Neural crest cell (in vitro differentiated cells): Measurements from ENCODE around the gene ABCA13. TPM values are rescaled to one million over a fixed set of nuclear protein-coding genes. Genes with fewer than 3 reads are reported as not detected.

Experiments
- DNase-seq: peaks from one replicate; pipeline ENCODE4 v3.0.0; 2021; ENCODE audit warnings: low read depth, mixed read lengths, low spot score
- H3K27ac Mint-ChIP-seq: one replicate; pipeline ENCODE4 v1.8.0; 2021; ENCODE audit warnings: mild to moderate bottlenecking, mixed read lengths; ENCODE audit not compliant: unreplicated experiment
- H3K27me3 Mint-ChIP-seq: 2 replicates; pipeline ENCODE4 v1.8.0; 2021; ENCODE audit warnings: low read depth, mild to moderate bottlenecking, mixed read lengths
- H3K36me3 Mint-ChIP-seq: 2 replicates; pipeline ENCODE4 v1.8.0; 2021; ENCODE audit warnings: low read depth, mild to moderate bottlenecking, mixed read lengths
- H3K4me1 Mint-ChIP-seq: 2 replicates; pipeline ENCODE4 v1.8.0; 2021; ENCODE audit warnings: mixed read lengths
- H3K4me3 Mint-ChIP-seq: one replicate; pipeline ENCODE4 v1.8.0; 2021; ENCODE audit warnings: mild to moderate bottlenecking, mixed read lengths
- H3K9me3 Mint-ChIP-seq: 2 replicates; pipeline ENCODE4 v1.8.0; 2021; ENCODE audit warnings: mixed read lengths
- total RNA-seq: library from RNA; stranded (reverse); gene quantifications from 2 replicates; pipeline ENCODE4 v1.2.1, GENCODE V29; 2021
- TF ChIP-seq, protein P1 (sequence below): fragments of 200-600 bp; sonication (generic); conservative IDR thresholded peaks from 2 replicates; pipeline ENCODE4 v1.5.0; 2021; ENCODE audit warnings: antibody characterized with exemption, mild to moderate bottlenecking

Gene ABCA13
- total RNA-seq, 1 donor from 2014 or later: 0.89 TPM

DNA sequence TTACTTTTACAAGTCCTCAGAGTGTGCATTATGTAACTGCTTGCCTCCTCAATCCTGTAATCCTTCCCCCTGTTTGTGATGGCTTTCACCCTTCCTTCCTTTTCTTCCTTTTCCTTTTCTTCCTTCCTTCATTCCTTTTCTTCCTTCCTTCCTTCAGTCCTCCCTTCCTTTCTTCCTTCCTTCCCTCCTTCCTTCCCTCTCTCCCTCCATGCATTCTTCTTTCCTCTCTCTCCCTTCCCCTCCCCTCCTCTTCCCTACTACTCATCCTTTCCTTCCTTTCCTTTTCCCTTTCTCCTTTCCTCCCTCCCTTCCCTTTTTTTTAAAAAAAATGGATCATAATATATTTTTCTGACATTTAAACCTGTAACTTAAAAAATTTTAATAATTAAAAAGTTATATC lies 22.2 kb upstream of the ABCA13 start:
- no peaks in the 10 kb centered on the region for H3K36me3 Mint-ChIP-seq
- no peak for DNase-seq
- H3K4me3 Mint-ChIP-seq: no peak overlapping the region
- peaks cover 2% of the 10 kb centered on the region for H3K9me3 Mint-ChIP-seq
- H3K4me1 Mint-ChIP-seq: peaks cover 19% of the 10 kb centered on the region
- peaks cover 2% of the 10 kb centered on the region for H3K27me3 Mint-ChIP-seq
- TF ChIP-seq, protein P1, sequence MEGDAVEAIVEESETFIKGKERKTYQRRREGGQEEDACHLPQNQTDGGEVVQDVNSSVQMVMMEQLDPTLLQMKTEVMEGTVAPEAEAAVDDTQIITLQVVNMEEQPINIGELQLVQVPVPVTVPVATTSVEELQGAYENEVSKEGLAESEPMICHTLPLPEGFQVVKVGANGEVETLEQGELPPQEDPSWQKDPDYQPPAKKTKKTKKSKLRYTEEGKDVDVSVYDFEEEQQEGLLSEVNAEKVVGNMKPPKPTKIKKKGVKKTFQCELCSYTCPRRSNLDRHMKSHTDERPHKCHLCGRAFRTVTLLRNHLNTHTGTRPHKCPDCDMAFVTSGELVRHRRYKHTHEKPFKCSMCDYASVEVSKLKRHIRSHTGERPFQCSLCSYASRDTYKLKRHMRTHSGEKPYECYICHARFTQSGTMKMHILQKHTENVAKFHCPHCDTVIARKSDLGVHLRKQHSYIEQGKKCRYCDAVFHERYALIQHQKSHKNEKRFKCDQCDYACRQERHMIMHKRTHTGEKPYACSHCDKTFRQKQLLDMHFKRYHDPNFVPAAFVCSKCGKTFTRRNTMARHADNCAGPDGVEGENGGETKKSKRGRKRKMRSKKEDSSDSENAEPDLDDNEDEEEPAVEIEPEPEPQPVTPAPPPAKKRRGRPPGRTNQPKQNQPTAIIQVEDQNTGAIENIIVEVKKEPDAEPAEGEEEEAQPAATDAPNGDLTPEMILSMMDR: no peak
- H3K27ac Mint-ChIP-seq: no peak overlapping the region

DNA sequence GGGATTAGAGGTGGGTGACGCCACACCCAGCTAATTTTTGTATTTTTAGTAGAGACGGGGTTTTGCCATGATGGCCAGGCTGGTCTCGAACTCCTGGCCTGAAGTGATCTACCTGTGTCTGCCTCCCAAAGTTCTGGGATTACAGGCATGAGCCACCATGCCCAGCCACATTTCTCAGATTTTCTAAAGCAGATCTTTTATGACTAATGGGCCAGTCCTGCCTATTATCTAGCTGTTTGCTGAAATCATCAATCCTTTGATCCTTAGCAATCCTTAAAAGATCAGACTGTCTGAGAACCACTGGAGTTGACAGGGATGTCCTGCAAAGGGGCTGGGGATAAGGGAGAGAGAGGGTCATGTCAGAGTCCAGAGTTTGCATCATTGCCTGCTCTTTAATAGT lies 21.2 kb upstream of the ABCA13 start:
- Mint-ChIP-seq H3K27ac (no peak overlapping the region), H3K4me1 (peaks cover 23% of the 10 kb centered on the region), H3K27me3 (peaks cover 2% of the 10 kb centered on the region), H3K9me3 (peaks cover 5% of the 10 kb centered on the region), H3K4me3 (no peak overlapping the region), H3K36me3 (no peaks in the 10 kb centered on the region)
- no peak for DNase-seq
- TF ChIP-seq, protein P1: no peak

DNA sequence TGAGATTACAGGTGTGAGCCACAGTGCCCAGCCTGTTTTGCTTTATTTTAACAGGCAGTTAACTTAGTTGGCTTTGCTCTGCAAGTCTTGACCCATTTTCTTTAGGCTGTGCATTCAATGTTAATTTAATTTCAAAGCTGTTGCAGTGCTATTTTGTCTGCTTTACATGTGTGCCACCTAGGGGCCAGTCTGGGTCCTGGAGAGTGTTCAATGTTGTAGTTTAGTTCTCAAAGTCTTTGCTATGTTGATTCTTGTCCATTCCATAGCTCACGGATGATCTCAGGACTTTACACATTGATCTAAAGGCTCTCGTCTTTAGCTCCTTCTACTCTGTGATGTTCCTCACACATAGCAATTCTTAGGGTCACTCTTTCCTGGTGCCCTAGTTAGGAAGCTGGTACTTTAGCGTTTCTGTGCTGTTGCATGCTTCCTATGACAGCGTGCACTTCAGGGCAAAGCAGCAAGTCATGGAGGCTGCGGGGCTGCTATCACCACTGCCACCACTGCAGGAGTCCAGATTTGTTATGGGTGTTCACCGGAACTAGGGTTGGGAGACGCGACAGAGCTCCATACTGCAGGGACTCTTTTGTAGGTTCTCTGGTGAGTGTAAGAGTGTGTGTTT lies 16.4 kb upstream of the ABCA13 start:
- TF ChIP-seq, protein P1: peak; percentile 76
- peaks cover 9% of the 10 kb centered on the region for H3K4me1 Mint-ChIP-seq
- no peak overlapping the region for H3K27ac Mint-ChIP-seq
- H3K36me3 Mint-ChIP-seq: no peaks in the 10 kb centered on the region
- DNase-seq: peak; percentile 25
- peaks cover 4% of the 10 kb centered on the region for H3K9me3 Mint-ChIP-seq
- no peak overlapping the region for H3K4me3 Mint-ChIP-seq
- H3K27me3 Mint-ChIP-seq: no peaks in the 10 kb centered on the region

DNA sequence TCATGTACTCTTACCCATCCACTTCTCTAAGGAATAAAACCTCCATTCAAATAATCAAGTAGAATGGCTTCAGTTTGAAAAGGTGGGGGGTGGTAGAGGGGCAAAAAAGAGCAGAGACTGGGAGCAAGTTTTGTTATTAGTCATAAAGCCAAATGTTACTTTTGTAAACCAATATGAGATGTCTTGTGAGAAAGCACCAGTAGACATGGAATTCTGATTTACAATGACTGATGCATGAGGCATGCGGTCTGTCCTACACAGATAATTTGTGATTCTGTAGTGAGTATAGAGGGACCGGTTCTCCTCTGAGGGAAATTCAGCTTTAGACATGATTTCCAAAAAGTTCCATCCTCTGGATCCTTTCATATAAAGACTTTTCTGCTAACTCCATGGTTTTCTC lies 12.9 kb upstream of the ABCA13 start:
- Mint-ChIP-seq H3K27ac (peak overlapping the region; percentile 30), H3K4me1 (peaks cover 9% of the 10 kb centered on the region)

DNA sequence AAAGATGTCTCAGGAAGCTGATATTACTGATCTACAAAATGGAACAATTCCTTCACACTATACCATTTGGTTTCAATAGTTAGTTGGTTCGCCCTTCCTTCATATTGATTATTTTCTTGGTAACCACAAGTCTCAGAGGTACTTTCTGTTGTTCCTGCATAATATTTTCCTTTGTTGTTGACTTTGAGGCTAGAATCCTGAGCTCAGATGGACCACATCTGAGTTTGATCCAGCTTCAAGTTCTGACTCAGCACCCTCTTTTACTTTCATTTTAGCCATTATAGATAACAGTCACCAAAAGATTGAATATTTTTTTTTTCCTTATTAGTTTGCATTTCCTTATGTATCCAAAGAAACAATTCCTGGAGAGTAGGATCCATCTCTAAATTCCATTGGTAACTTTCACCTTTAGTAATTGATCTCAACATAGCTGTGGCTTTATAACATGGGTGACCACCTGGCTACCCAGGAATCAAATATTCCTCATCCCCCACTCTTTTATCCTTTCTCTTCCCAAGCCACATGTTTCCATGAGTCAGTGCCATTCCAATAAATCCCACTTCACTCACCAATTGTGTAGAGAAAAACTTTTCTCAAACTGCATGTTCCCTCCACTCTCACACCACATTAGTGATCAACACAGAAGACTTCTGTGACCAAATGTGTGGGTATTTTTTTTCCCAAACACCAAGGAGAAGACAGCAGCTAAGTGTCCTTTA lies 9.7 kb upstream of the ABCA13 start:
- TF ChIP-seq, protein P1: no peak
- H3K4me3 Mint-ChIP-seq: no peak overlapping the region
- DNase-seq: no peak
- H3K9me3 Mint-ChIP-seq: peaks cover 14% of the 10 kb centered on the region
- H3K36me3 Mint-ChIP-seq: peaks cover 7% of the 10 kb centered on the region
- peaks cover 5% of the 10 kb centered on the region for H3K4me1 Mint-ChIP-seq
- no peaks in the 10 kb centered on the region for H3K27me3 Mint-ChIP-seq
- no peak overlapping the region for H3K27ac Mint-ChIP-seq

More for the DNA sequence above, 12.9 kb upstream of the ABCA13 start:
- TF ChIP-seq, protein P1: no peak
- Mint-ChIP-seq H3K27me3 (no peaks in the 10 kb centered on the region), H3K4me3 (no peak overlapping the region), H3K9me3 (peaks cover 6% of the 10 kb centered on the region), H3K36me3 (peaks cover 2% of the 10 kb centered on the region)
- DNase-seq: no peak
